Endothelial cell of umbilical vein (primary cell): ENCODE data around the gene POMP. TPM values are rescaled to one million over a fixed set of nuclear protein-coding genes. Genes with fewer than 3 reads are reported as not detected.

Experiments used
- BruUV-seq: library from RNA; stranded (reverse); fragments of 400-500 nt; replicated peaks from 2 replicates; lab custom pipeline; 2021; lab: Mats Ljungman, UMichigan
- CTCF ChIA-PET: fragments of 300-600, 350-600 bp; sonication (Branson Sonifier 250); formaldehyde crosslinking; loops from one replicate; lab custom pipeline; 2021; ENCODE audit warnings: antibody characterized with exemption, inconsistent platforms; lab: Charles Lee
- POLR2A ChIA-PET: fragments of 300-600, 350-600 bp; sonication (Branson Sonifier 250); formaldehyde crosslinking; loops from one replicate; lab custom pipeline; 2021; ENCODE audit warnings: antibody characterized with exemption, inconsistent platforms; lab: Charles Lee
- DNase-seq: peaks from one replicate; pipeline ENCODE4 v3.0.0-alpha.2; 2011; ENCODE audit warnings: low read depth, low spot score
- FAIRE-seq: peaks from 2 replicates; lab custom pipeline; 2011; peaks lifted over from hg19 to GRCh38; lab: Jason Lieb, UNC
- H2AFZ ChIP-seq: 2 replicates; pipeline ENCODE4 v1.6.0; 2012; ENCODE audit warnings: low read depth, low read length, control low read depth, inconsistent platforms
- H3K27ac ChIP-seq: 2 replicates; pipeline ENCODE4 v1.5.1; 2011; ENCODE audit warnings: low read depth, mild to moderate bottlenecking, control low read depth, low read length, moderate library complexity; ENCODE audit not compliant: insufficient read depth
- H3K27me3 ChIP-seq, 2 experiments: 2 replicates each; pipeline versions ENCODE4 v1.6.0 to v1.6.1; 2011; ENCODE audit warnings: low read length in 2 of 2, mixed read lengths in 1 of 2; ENCODE audit not compliant: control insufficient read depth in 2 of 2, insufficient read depth in 2 of 2
- H3K36me3 ChIP-seq, 2 experiments: 2 replicates in 1 of 2; 3 replicates in 1 of 2; pipeline ENCODE4 v1.5.1; 2011; ENCODE audit warnings: low read length in 2 of 2, mild to moderate bottlenecking in 1 of 2, moderate library complexity in 1 of 2; ENCODE audit not compliant: control insufficient read depth in 2 of 2, insufficient read depth in 2 of 2; ENCODE audit errors: extremely low read depth in 1 of 2
- H3K4me1 ChIP-seq: 3 replicates; pipeline ENCODE4 v1.5.1; 2011; ENCODE audit warnings: mild to moderate bottlenecking, low read length; ENCODE audit not compliant: control insufficient read depth, insufficient read depth; ENCODE audit errors: extremely low read depth
- H3K4me2 ChIP-seq: 2 replicates; pipeline ENCODE4 v1.6.1; 2011; ENCODE audit warnings: low read length, control low read depth, mixed read lengths; ENCODE audit not compliant: insufficient read depth
- H3K4me3 ChIP-seq, 3 experiments: fragments of 200-600 bp in 1 of 3; sonication (generic), shearing (Covaris generic) in 1 of 3; replicated peaks in 1 of 3; 2 replicates each; pipeline ENCODE4 v1.5.1; 2011 to 2016; ENCODE audit warnings: control low read depth in 3 of 3, low read length in 3 of 3, mild to moderate bottlenecking in 2 of 3, inconsistent platforms in 1 of 3, low read depth in 1 of 3, moderate library complexity in 1 of 3; ENCODE audit not compliant: insufficient read depth in 1 of 3
- H3K79me2 ChIP-seq: 2 replicates; pipeline ENCODE4 v1.6.0; 2012; ENCODE audit warnings: low read length, inconsistent platforms; ENCODE audit not compliant: control insufficient read depth, insufficient read depth
- H3K9ac ChIP-seq: replicated peaks from 2 replicates; pipeline ENCODE3; 2011; ENCODE audit warnings: low read length, control low read depth; ENCODE audit not compliant: insufficient read depth; ENCODE audit errors: extremely low read depth
- H3K9me1 ChIP-seq: replicated peaks from 3 replicates; pipeline ENCODE4 v1.6.0; 2011; ENCODE audit warnings: mild to moderate bottlenecking, low read length; ENCODE audit not compliant: control insufficient read depth, insufficient read depth; ENCODE audit errors: extremely low read depth
- H3K9me3 ChIP-seq: replicated peaks from 2 replicates; pipeline ENCODE4 v1.5.1; 2012; ENCODE audit warnings: low read length, inconsistent platforms; ENCODE audit not compliant: control insufficient read depth, insufficient read depth
- H4K20me1 ChIP-seq: replicated peaks from 2 replicates; pipeline ENCODE3; 2011; ENCODE audit warnings: mild to moderate bottlenecking, low read length; ENCODE audit not compliant: control insufficient read depth, insufficient read depth; ENCODE audit errors: extremely low read depth
- CTCF ChIP-seq, 2 donors: IDR thresholded peaks; 1 replicate in 1 of 2; 2 replicates in 1 of 2; pipeline ENCODE4 v1.5.1; 2011; ENCODE audit warnings: low read length in 2 of 2, mild to moderate bottlenecking in 2 of 2, moderate library complexity in 2 of 2, control low read depth in 1 of 2, inconsistent platforms in 1 of 2, low read depth in 1 of 2; ENCODE audit not compliant: insufficient read depth in 1 of 2; ENCODE audit errors: extremely low read depth in 1 of 2
- EZH2 ChIP-seq: IDR thresholded peaks from 2 replicates; pipeline ENCODE4 v1.6.1; 2012; ENCODE audit warnings: borderline replicate concordance, low read depth, mild to moderate bottlenecking, moderate library complexity, low read length, inconsistent platforms; ENCODE audit not compliant: severe bottlenecking
- FOS ChIP-seq: IDR thresholded peaks from 2 replicates; pipeline ENCODE4 v1.6.1; 2011; ENCODE audit warnings: mild to moderate bottlenecking, low read length, moderate library complexity, borderline replicate concordance; ENCODE audit not compliant: insufficient read depth
- GATA2 ChIP-seq: IDR thresholded peaks from 2 replicates; pipeline ENCODE4 v1.7.0; 2011; ENCODE audit warnings: low read depth, mild to moderate bottlenecking, moderate library complexity, mixed read lengths, low read length; ENCODE audit not compliant: insufficient read length, insufficient read depth
- JUN ChIP-seq: IDR thresholded peaks from 2 replicates; pipeline ENCODE4 v1.6.1; 2011; ENCODE audit warnings: borderline replicate concordance, low read depth; ENCODE audit not compliant: insufficient read length, insufficient read depth
- MAX ChIP-seq: IDR thresholded peaks from 2 replicates; pipeline ENCODE4 v1.6.1; 2011; ENCODE audit not compliant: insufficient read depth, insufficient read length
- MYC ChIP-seq: IDR thresholded peaks from one replicate; pipeline ENCODE4 v1.6.1; 2011; ENCODE audit warnings: mild to moderate bottlenecking, low read depth, low read length
- POLR2A ChIP-seq: IDR thresholded peaks from 2 replicates; pipeline ENCODE4 v1.6.1; 2012; ENCODE audit warnings: low read depth, mild to moderate bottlenecking, control low read depth, low read length
- POLR2AphosphoS5 ChIP-seq: IDR thresholded peaks from 2 replicates; pipeline ENCODE4 v1.6.1; 2012; ENCODE audit warnings: low read depth, mild to moderate bottlenecking, control low read depth, low read length, moderate library complexity; ENCODE audit not compliant: insufficient read depth
- dilution Hi-C: fragments of 300-500 bp; cut with MboI; formaldehyde crosslinking; loops from one replicate; pipeline ENCODE4 v1.15.0; 2019; ENCODE audit warnings: low sequenced_read_pairs; ENCODE audit not compliant: extremely low pct_ligation_motif_present
- intact Hi-C: fragments of 100-400 bp; cut with micrococcal nuclease; formaldehyde crosslinking; loops from one replicate; pipeline ENCODE4 v1.10.0; 2022
- polyA plus RNA-seq, 4 experiments: library from polyadenylated mRNA; depleted of rRNA in 3 of 4; stranded (reverse) in 3 of 4; unstranded in 1 of 4; fragments of >200 nt; gene quantifications; 2 replicates each; pipeline versions ENCODE4 v1.2.1 to v1.2.3, GENCODE V29; 2011 to 2012; ENCODE audit warnings: missing spikeins in 1 of 4
- total RNA-seq: library from RNA; stranded (reverse); gene quantifications from 2 replicates; pipeline ENCODE4 v1.2.3, GENCODE V29; 2021

The POMP gene
- total and polyA plus RNA-seq, 2 donors (not counting 3 experiments of a cell fraction or from before 2014, with no cell fraction given): 27.0 to 88.9 TPM

GRCh38 chr13:28714651-28715050, 55.7 kb downstream of the POMP start:
- POLR2A ChIA-PET: no interaction called here
- FAIRE-seq (no peak), DNase-seq (no peak)
- no peaks in the 10 kb centered on the region for H3K79me2 ChIP-seq
- no peaks in the 10 kb centered on the region for H4K20me1 ChIP-seq
- H2AFZ ChIP-seq: no peak overlapping the region
- H3K36me3 ChIP-seq: no peaks in the 10 kb centered on the region
- CTCF ChIA-PET: no interaction called here
- dilution Hi-C loops: no loop called here
- H3K27me3 ChIP-seq: no peaks in the 10 kb centered on the region
- peaks cover 30% of the 10 kb centered on the region for H3K4me1 ChIP-seq
- TF ChIP-seq CTCF (IDR thresholded peaks at IDR 0.05; ENCODE audit: extremely low read depth in 1 of 2, insufficient read depth in 1 of 2, low read depth in 1 of 2, low read length in 2 of 2) (no peak), MAX (no peak)
- H3K9me3 ChIP-seq: no peaks in the 10 kb centered on the region
- intact Hi-C loops: loop anchor here (5.0 kb wide), 1 partner anchor 222 kb away; no protein-coding TSS in a partner anchor
- no TSS peak for BruUV-seq
- no peak overlapping the region for H3K4me3 ChIP-seq
- no peak overlapping the region for H3K27ac ChIP-seq
- H3K9ac ChIP-seq: no peak overlapping the region
- H3K4me2 ChIP-seq: no peak overlapping the region
- no peaks in the 10 kb centered on the region for H3K9me1 ChIP-seq

GRCh38 chr13:28716511-28716910, 57.6 kb downstream of the POMP start:
- CTCF ChIA-PET: interaction anchor here (1.0 to 3.9 kb wide), 3 partner anchors 34 to 79 kb away, joined by 3 to 28 read pairs (median 3); no protein-coding TSS in a partner anchor
- Histone ChIP-seq H3K27me3 (no peaks in the 10 kb centered on the region), H2AFZ (no peak overlapping the region), H3K9me1 (no peaks in the 10 kb centered on the region), H3K9ac (no peak overlapping the region), H4K20me1 (no peaks in the 10 kb centered on the region), H3K4me3 (no peak overlapping the region), H3K79me2 (no peaks in the 10 kb centered on the region), H3K4me1 (peaks cover 30% of the 10 kb centered on the region), H3K4me2 (peak overlapping the region; percentile 54), H3K9me3 (no peaks in the 10 kb centered on the region), H3K36me3 (no peaks in the 10 kb centered on the region), H3K27ac (peak overlapping the region; percentile 25)
- peak; percentile 88 for FAIRE-seq
- dilution Hi-C loops (no loop called here), intact Hi-C loops (loop anchor here (1.0 to 5.0 kb wide), 2 partner anchors 34 to 224 kb away; no protein-coding TSS in a partner anchor)
- DNase-seq: peak; percentile 90
- TF ChIP-seq JUN (peak; percentile 65), MAX (no peak), GATA2 (peak; percentile 73), POLR2A (no peak), FOS (peak; percentile 73), CTCF (IDR thresholded peaks at IDR 0.05; ENCODE audit: extremely low read depth in 1 of 2, insufficient read depth in 1 of 2, low read depth in 1 of 2, low read length in 2 of 2) (no peak), MYC (no peak), EZH2 (no peak), POLR2AphosphoS5 (peak; percentile 63)
- POLR2A ChIA-PET: no interaction called here
- no TSS peak for BruUV-seq
